ENCODE data around the gene MYLK4.
"Not testable (repeated sequence)": the region's sequence is repeated elsewhere in the genome, so short reads cannot be mapped to it uniquely, and the experiment has no call there.

Gene MYLK4

DNA sequence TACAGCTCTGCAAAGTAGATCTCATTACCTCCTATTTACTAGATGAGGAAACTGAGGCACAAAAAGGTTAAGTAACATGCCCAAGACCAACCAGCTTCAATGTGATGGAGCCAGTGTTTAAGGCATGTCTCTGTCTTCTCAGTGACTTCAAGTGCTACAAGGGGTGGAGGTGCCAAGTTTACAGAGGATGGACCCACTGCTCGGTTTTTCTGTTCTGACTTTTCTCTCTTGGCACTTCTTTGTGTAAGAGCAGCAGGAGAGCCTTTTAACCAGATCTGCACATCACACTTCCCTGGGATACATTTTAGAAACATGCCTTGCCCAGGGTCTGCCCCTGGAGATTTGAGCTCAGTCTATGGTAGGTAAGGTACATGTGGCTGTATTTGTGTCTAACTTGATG lies 24.3 kb upstream of the MYLK4 start:
- no peak for DNase-seq

DNA sequence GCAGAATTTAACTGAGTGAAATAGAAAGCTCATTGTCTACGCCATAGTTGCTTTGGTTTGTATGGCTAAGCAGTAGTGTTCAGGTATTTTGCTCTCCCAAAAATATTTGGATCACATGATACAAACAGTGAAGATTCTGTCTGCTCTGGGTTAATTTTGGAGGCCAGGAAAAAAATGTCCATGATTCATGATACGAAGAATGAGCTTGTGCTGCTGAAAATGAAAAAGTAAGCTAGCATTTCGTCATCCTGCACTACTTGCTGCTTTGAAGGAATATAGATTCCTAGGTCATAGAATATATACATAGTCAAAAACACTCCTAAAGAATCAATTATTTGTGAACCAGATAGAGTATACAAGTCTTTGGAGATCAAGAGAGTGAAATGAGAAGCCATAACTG lies 22.7 kb upstream of the MYLK4 start:
- DNase-seq: no peak

DNA sequence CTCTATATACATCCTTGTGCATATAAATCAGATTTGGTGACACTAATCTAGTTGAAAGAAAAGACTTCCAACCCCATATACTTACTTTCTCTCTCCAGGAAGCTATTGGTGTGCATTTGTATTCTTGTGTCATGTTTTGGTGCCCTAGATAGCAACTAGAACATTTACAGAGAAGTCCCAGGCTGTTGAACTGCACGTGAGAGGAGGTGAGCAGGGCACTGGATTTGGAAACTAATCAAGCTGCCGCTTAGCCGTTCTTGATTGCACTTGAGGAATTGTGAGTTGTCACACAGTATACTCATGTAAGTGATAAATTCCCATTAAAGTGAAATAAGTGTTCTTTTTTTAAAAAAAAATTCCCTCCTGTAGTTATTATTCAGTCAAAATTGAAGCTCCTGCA lies 22.1 kb upstream of the MYLK4 start:
- no peak for DNase-seq

DNA sequence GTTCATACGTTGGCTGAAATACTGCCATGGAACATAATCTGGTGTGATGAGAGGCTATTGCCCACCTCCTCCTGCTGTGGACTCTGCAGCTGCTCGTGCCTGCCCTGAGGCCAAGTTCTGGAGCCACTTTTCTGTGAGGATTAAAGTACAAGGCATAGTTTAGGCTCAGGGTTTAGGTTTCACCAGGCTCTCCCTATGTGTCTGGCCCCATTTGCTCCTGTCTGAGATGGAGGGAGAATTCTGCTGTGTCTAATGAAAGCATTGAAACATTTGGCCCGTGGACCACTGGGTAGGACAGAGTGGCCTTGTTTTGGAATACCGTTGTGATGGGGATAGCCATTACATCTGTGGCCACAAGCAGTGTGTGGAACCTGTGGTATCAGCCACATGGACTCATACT lies 20.4 kb upstream of the MYLK4 start:
- DNase-seq: no peak

DNA sequence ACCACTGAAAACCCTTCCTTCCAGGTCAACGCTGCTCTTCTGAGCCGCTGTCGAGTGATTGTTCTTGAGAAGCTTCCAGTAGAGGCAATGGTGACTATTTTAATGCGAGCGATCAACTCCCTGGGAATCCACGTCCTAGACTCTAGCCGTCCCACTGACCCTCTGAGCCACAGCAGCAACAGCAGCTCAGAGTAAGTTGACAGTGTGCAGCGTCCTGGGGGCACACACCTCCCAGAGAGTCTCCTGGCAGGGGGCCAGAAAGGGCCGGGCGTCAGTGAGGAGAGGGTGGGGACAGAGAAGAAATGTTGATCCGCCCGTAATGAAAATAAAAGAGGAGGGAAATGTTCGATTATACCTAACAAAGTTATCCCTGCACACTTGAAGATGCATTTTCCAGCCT lies 19.4 kb upstream of the MYLK4 start:
- no peak for DNase-seq

DNA sequence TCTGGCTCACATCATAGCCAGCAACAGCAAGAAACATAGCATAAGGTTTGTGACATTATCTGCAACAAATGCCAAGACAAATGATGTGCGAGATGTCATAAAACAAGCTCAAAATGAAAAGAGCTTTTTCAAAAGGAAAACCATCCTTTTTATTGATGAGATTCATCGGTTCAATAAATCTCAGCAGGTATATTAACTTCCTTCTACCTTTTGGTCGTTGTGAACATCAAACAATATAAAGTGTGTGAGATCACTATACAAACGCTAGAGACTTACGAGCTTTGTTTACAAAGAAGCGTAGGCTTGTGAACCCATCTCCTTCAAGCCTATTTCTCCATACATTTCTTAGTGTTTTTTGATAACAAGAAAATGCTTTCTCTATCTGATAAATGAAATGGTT lies 18.0 kb upstream of the MYLK4 start:
- no peak for DNase-seq

DNA sequence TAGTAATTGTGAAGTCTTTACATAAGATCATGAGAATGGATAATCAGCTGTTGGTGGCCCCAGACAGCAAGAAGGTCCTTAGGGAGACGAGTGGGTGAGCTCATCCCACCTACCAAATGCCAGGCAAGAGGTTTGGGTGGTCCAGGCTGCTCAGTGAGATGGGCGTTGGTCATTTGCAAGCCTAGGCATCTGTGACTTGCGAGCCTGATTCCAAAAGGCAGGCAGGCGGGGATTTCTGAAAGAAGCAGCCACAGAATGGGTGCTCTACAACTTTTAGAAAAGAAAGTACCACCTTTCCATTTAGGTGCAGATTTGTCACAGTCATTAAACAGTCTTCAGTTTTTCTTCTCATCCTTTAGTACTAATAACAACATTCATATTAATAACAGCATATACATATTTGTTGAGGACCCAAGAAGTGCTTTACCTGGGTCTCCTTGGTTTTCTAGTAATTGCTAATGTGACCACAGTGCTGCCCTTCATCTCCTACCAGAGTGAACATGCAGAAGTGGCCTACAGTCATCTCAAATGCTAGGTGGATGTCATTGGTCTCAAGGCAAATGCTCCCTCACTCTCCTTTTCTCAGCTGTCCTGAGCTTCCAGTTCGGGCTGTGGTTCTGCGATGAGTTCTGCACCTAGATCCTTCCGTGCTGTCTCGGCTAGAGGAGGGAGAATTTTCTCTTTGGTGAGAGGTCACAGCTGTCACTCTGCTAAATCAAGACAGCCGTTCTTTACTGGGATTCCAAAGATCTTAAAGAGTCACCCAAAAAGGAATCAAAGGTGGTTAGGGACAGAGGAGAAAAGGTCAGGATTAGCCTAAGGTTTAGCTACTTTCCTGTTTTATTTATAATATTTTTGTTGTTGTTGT lies 17.2 kb upstream of the MYLK4 start:
- no peak for DNase-seq

DNA sequence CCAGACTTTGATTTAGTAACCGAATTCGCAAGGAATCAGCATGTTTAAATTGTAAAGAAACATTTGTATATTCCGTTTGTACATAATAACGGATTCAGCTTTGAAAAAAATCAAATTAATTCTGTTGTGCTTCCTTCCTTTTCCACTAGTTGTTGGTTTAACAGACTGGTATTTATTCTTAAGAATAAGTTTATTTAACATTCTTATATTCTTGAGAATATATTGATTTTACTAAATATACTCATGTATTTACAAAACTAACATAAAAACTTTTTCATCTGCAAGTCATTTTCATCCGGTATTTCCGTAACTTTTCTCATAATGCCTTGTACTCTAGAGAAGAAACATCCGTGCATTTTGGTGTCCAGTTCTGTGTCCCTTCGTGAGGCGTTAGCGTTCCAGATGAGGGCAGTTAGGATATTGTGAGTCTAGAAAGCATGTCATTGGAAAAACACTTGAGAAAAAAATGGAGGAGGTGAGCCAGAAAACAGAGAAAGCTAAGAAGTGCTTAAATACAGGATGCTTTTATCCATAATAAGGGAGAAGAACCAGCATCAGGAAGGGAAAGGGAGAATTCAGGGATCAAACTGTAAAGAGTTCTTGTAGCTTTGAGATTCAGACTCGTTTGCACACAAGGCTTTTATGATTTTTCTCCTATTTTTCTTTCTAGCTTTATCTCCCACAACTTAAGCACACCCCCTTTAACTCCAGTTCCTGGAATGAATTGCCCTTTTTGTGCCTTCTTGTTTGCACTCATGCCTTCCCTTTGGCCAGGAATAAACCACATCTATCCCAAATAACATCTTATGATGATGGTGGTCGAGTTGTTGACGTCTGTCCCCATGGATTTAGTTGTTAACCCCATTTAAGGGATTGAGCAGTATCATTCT lies 16.3 kb upstream of the MYLK4 start:
- DNase-seq: no peak

DNA sequence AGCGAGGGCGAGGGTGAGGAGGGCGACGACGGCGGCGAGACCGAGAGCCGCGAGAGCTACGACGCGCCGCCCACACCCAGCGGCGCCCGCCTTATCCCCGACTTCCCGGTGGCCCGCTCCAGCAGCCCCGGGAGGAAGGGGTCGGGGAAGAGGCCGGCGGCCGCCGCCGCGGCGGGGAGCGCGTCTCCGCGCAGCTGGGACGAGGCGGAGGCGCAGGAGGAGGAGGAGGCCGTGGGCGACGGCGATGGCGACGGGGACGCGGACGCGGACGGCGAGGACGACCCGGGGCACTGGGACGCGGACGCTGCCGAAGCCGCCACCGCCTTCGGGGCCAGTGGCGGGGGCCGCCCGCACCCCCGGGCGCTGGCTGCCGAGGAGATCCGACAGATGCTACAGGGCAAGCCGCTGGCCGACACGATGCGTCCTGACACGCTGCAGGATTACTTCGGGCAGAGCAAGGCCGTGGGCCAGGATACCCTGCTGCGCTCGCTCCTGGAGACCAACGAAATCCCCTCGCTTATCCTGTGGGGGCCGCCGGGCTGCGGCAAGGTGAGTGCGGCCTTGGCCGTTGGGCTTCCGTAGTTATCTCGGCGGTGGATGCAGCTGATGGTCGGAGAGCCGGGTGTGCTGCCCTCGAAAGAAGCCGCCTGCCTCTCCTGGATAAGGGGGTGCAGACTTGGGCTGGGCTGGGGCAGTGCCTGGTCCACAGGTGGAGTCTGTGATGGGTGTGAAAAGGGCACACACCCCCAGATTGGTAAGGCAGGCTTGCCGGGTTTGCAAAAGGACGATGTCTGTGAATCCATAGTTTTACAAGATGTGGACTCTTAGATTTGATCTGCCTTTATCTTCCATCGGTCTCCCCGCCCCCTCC lies 15.4 kb upstream of the MYLK4 start:
- peak in 2 of 4 experiments; percentile 26 to 40 for DNase-seq

DNA sequence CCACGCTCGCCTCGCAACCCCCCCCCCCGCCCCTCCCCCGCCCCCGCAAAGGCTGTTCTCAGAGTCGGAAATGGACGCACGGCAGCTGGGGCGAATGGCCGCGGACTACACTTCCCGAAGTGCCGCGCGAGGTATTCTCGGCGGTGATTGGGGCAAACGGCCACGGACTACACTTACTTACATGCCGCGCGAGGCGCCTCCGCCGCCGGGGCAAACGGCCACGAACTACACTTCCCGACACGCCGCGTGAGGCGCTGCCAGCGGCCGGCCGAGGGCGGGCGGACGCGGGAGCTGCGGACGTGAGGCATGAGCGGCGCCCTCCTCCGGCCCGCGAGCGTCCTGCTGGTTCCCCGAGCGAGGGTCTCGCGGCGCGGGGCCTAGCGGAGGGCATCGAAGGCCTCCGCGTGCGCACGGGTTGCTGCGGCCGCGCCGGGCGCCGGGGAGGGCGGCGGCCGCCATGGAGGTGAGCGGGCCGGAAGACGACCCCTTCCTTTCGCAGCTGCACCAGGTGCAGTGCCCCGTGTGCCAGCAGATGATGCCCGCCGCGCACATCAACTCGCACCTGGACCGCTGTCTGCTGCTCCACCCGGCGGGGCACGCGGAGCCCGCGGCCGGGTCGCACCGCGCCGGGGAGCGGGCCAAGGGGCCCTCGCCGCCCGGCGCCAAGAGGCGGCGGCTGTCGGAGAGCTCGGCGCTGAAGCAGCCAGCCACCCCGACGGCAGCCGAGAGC lies 14.6 kb upstream of the MYLK4 start, which contains the start of gene WRNIP1:
TSS of gene WRNIP1 (plus strand) at position 228 of the 730 bp plus-strand sequence. CDS start at position 458, 230 bp downstream.
- DNase-seq: peak; percentile 86 to 96 (median 93)

DNA sequence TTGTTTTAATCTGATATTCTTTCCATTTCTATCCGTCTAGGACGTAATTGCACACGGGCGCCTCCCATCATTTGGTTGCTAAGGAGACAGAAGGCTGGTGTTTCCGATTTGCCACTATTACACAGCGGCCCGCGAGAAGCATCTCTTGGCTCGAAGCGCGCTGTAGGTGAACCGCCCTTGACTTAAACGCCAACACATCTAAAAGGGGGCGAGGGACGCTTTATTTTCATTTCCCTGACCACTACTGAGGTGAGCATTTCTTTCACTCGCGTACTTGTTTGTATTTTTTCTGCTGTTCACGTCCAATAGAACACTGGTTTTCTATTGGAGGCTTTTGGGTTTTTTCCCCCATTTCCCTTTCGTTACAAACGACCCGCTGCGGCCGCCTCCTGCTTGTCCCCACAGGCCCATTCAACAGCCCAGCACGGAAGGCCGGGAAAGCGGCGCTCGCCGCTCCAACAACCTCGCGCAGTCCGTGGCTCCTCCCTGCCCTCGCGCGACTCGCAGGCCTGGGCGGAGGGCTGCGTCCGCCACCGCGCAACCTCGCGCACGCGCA lies 14.0 kb upstream of the MYLK4 start:
- DNase-seq: peak in 3 of 4 experiments; percentile 14 to 35 (median 33)

DNA sequence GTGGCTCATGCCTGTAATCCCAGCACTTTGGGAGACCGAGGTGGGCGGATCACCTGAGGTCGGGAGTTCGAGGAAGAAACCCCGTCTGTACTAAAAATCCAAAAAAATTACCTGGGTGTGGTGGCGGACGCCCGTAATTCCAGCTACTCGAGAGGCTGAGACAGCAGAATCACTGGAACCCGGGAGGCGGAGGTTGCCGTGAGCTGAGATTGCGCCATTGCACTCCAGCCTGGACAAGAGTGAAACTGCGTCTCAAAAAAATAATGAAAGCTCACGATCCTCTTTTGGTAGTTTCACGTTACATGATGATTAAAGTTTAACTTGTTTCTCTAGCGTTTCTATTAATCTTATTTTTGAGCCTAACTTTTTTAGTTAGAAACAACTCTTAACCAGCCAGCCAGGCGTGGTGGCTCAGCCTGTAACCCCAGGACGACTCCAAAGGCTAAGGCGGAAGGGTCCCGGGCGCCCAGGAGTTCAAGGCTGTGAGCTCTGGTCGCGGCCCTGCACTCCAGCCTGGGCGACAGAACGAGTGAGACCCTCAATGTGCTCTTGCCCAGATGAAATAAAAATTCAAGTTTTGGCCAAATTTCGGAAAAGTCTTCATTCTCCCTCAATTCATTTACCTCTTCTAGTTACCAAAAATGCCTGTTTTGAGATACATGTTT lies 13.3 kb upstream of the MYLK4 start:
- no peak for DNase-seq

DNA sequence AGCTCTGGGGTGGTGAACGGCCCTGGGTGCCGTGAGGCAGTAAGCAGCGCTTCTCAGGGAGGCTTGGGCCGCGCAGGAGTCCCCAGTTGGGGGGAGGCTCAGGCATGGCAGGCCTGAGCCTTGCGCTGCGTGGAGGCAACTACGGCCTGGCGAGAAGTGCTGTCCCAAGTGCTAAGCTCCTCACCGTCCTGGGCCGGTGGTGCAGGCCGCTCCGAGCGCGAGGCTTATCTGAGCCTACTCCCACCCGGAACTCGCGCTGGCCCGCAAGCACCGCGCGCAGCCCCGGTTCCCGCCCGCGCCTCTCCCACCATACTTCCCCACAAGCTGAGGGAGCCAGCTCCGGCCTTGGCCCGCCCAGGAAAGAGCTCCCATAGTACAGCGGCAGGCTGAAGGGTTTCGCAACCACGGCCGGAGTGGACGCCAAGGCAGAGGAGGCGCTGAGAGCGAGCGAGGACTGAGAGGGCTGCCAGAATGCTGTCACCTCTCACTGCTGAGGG lies 12.7 kb upstream of the MYLK4 start:
- no peak for DNase-seq

DNA sequence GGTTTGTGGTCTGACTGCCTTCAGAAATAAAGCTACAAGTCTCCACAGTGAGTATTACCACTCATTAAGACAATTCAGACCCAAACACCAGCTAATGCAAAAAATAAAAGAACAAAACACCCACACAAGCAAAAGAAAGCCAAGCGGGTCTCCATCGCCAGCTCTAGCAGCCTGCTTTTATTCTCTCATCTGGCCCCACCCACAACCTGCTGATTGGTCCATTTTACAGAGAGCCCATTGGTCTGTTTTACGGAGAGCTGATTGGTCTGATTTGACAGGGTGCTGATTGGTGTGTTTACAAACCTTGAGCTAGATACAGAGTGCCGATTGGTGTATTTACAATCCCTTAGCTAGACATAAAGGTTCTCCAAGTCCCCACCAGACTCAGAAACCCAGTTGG lies 12.1 kb upstream of the MYLK4 start:
- DNase-seq: not testable (repeated sequence)

DNA sequence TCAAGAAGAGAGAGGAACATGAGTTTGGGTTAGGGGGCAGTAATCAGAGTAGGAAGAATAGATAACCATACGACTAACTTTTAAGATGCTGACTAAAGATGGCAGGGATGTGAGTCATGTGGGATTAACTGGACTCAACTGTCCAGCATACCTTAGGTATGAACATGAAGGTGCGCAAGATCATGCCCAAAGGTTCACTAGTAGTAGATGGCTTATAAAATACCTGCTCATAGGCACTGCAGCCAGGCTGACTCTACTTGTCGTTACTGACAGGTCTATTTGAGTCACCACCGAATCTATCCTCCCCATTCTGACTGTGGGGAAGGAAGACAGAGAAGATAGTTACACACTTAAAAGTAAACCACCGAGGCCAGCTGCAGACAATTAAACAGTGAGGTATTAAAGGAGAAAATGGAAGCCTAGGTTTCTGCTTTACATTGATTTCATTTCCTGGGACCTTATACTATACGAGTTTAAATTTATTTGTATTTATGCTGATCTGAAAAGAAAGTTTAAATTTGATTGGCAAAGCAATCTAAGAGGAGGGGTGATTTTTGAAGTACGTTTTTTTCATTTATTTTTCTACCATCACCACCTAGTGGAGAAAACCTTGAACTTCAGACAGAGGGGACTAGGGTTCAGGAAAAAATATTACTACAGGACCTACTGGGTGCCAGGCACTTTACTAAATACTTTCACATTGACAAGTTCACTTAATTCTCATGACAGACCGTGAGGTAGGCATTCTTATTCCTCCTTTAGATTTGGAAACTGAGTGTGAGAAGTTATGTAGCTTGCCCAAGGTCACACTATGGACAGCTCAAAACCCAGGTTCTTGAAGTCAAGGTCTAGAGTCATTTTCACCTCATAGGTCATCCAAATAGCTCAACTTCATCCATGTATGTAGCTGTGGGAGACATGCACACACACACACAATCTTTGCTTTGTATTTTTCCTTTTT lies 10.4 kb upstream of the MYLK4 start:
- no peak for DNase-seq

DNA sequence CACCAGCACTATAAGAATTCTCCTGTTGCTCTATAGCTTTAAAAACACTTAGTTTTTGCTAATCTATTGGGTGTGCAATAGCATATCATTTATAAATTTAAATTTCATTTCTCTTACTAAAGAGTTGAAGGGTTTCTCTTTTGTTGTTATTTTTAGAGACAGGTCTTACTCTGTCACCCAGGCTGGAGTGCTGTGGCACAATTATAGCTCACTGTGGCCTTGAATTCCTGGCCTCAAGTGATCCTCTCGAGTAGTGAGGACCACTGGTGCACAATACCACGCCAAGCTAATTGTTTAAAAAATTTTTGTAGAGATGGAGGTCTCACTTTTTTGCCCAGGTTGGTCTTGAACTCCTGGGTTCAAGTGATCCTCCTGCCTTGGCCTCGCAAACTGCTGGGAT lies 8.3 kb upstream of the MYLK4 start:
- DNase-seq: no peak

DNA sequence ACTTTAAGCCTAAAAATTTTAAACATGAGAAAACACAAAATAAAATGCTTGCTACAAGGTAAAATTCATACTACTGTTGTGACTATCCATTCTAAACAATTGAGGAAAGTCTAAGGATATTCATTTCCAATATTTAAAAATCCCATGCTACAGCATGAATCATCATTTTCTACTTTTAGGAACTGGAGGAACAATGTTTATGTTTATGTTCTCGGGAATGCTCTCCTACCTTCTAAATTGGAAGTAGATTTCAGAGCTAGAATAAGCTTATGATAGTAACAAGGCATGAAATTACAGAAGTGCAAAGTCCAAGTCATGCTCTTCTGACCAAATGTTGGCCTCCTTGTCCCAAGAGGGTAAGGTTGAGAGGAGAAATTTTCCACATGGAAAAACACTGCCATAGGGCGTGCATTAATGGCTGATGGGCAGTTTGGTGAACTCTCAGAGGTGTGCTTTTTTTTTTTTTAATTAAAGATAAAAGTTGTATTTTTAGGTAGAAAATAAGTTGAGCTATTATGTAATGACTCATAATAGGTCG lies 6.0 kb upstream of the MYLK4 start:
- DNase-seq: no peak

DNA sequence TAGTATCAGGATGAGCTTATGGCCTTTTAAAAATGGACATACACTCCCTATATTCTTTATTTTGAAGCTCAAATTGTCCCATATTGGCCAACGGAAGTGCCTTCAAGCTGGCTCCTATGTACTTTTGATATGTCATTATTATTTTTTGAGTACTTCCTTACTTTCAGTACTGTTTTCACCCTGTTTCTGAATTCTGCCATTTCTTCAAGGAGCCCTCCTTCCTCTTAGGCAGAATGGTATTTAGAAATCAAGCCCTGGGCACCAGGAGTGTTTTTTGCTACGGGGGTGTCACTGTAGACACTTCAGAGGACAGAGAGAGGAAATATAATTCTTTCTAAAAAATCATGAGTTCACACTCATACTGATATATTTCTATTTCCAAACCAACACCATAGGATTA lies 5.5 kb upstream of the MYLK4 start:
- no peak for DNase-seq

DNA sequence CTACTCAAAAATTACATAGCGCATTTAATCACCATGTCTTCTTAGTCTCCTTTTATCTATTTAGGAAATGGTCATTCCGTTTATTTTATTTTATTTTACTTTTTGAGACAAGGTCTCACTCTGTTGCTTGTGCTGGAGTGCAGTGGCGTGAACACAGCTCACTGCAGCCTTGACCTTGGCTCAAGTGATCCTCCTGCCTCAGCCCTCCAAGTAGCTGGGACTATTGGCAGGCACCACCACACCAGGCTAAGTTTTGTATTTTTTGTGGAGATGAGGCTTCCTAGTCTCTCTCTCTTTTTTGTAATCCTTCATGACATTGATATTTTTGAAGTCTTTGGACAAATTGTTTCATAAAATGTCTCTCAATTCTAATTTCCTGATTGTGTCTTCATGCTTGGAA lies 4.7 kb upstream of the MYLK4 start:
- DNase-seq: no peak

DNA sequence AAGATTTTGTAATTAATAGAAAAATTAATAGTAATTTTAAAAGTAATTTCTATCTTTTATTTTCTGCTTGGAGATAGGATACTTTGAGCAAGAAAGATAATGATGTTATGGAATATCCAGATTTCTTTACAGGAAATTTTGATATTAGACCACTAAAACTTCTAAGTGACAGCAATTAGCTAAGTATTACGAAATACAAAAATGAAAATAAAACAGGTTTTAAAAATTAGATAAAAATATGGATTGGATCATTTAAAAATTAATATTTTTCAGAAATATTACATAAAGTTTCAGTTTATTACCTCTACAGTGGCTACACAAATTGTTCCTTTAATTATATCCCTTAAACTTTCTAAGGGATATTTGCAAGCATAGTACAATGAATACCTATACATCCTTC lies 4.2 kb upstream of the MYLK4 start:
- no peak for DNase-seq
